SKM-1 treated with dmso at 0.1 percent for 144 hours (cell line): ENCODE results near the gene USH1G.
"Not testable (repeated sequence)": the region's sequence is repeated elsewhere in the genome, so short reads cannot be mapped to it uniquely, and the experiment has no call there.

Experiments
- DNase-seq: peaks from one replicate; lab custom pipeline; 2025; ENCODE audit not compliant: unreplicated experiment; lab: John Stamatoyannopoulos, UW

The USH1G gene

GRCh38 chr17:74935585-74936469 lies 12.8 kb upstream of the USH1G start, which contains the start of gene OTOP3:
Gene OTOP3 (plus strand): TSS chr17:74935898. CDS start chr17:74935922, 24 bp downstream.
- DNase-seq = no peak

GRCh38 chr17:74935048-74935447 lies 12.0 kb upstream of the USH1G start:
- DNase-seq = no peak

GRCh38 chr17:74930535-74931036 lies 7.5 kb upstream of the USH1G start:
- DNase-seq = no peak

- no peak for DNase-seq
These were observed 5.7 kb upstream of the USH1G start for GRCh38 chr17:74928786-74929185.

- DNase-seq = no peak
These were observed 2.2 kb upstream of the USH1G start for GRCh38 chr17:74925242-74925641.

- DNase-seq = peak; percentile 20
These were observed 1.3 kb upstream of the USH1G start, which contains the start of gene OTOP2 for GRCh38 chr17:74924250-74924948. Gene OTOP2 (plus strand): TSS chr17:74924273. CDS start chr17:74924633, 360 bp downstream.

GRCh38 chr17:74923538-74924249 lies 639 bp upstream of the USH1G start:
- DNase-seq = peak; percentile 28

GRCh38 chr17:74922172-74922571 lies 883 bp downstream of the USH1G start:
- DNase-seq = no peak

- no peak for DNase-seq
These were observed 1.3 kb downstream of the USH1G start for GRCh38 chr17:74921769-74922168.

GRCh38 chr17:74921026-74921681 lies 1.9 kb downstream of the USH1G start:
- DNase-seq = no peak

GRCh38 chr17:74920642-74921025 lies 2.4 kb downstream of the USH1G start:
- DNase-seq = no peak

- DNase-seq = no peak
These were observed 2.8 kb downstream of the USH1G start for GRCh38 chr17:74920306-74920620.

- DNase-seq = no peak
These were observed 3.4 kb downstream of the USH1G start for GRCh38 chr17:74919440-74920305.

- no peak for DNase-seq
These were observed 4.1 kb downstream of the USH1G start for GRCh38 chr17:74918906-74919305.

- peak; percentile 33 for DNase-seq
These were observed 5.6 kb downstream of the USH1G start for GRCh38 chr17:74917430-74917829.

GRCh38 chr17:74916851-74917199 lies 6.2 kb downstream of the USH1G start:
- DNase-seq = no peak

- no peak for DNase-seq
These were observed 6.8 kb downstream of the USH1G start for GRCh38 chr17:74916136-74916850.

- DNase-seq = not testable (repeated sequence)
These were observed 11.6 kb downstream of the USH1G start for GRCh38 chr17:74911423-74911822.

GRCh38 chr17:74909097-74909496 lies 14.0 kb downstream of the USH1G start:
- DNase-seq = not testable (repeated sequence)
